CD4-positive, alpha-beta memory T cell (primary cell): ENCODE results near the gene CPE. TPM values are rescaled to one million over a fixed set of nuclear protein-coding genes. Genes with fewer than 3 reads are reported as not detected.
A peak's percentile ranks its signal among the peaks of the same experiment; 100 is the strongest.
"Not testable (repeated sequence)": the region's sequence is repeated elsewhere in the genome, so short reads cannot be mapped to it uniquely, and the experiment has no call there.

ENCODE experiments used
- CTCF ChIA-PET: fragments of 350-600 bp; sonication (Branson Sonifier 250); formaldehyde crosslinking; loops from one replicate; lab custom pipeline; 2021; ENCODE audit warnings: inconsistent platforms; ENCODE audit not compliant: partially characterized antibody; lab: Charles Lee
- POLR2A ChIA-PET: fragments of 350-600 bp; sonication (Branson Sonifier 250); formaldehyde crosslinking; loops from one replicate; lab custom pipeline; 2021; ENCODE audit not compliant: partially characterized antibody; lab: Charles Lee
- DNase-seq, 5 donors: peaks; one replicate each; pipeline versions ENCODE4 v3.0.0 to v3.0.0-alpha.2; 2020 to 2022; ENCODE audit warnings: mixed read lengths in 1 of 5
- H3K27ac ChIP-seq: one replicate; pipeline ENCODE4 v1.7.0; 2013; ENCODE audit warnings: low read depth, low read length
- H3K27me3 ChIP-seq: 2 replicates; pipeline ENCODE4 v1.7.0; 2013; ENCODE audit warnings: mild to moderate bottlenecking, low read length, moderate library complexity; ENCODE audit not compliant: insufficient read depth
- H3K36me3 ChIP-seq: 2 replicates; pipeline ENCODE4 v1.7.0; 2013; ENCODE audit warnings: mild to moderate bottlenecking, low read length, moderate library complexity; ENCODE audit not compliant: insufficient read depth
- H3K4me1 ChIP-seq: 2 replicates; pipeline ENCODE4 v1.7.0; 2013; ENCODE audit warnings: mild to moderate bottlenecking, low read length, moderate library complexity; ENCODE audit not compliant: insufficient read depth
- H3K4me3 ChIP-seq, 2 donors: one replicate each; pipeline ENCODE4 v1.7.0; 2013; ENCODE audit warnings: low read length in 2 of 2, mild to moderate bottlenecking in 1 of 2
- H3K9me3 ChIP-seq, 2 donors: one replicate each; pipeline ENCODE4 v1.7.0; 2013; ENCODE audit warnings: low read length in 2 of 2, control low read depth in 1 of 2; ENCODE audit not compliant: control insufficient read depth in 1 of 2
- H3K27ac Mint-ChIP-seq, 7 donors: one replicate each; pipeline ENCODE4 v1.8.0; 2020 to 2021; ENCODE audit warnings: mixed read lengths in 7 of 7, mild to moderate bottlenecking in 6 of 7, inconsistent platforms in 3 of 7, moderate library complexity in 3 of 7
- H3K27me3 Mint-ChIP-seq, 2 donors: one replicate each; pipeline ENCODE4 v1.8.0; 2020 to 2021; ENCODE audit warnings: mixed read lengths in 2 of 2
- H3K36me3 Mint-ChIP-seq, 2 donors: one replicate each; pipeline ENCODE4 v1.8.0; 2020 to 2021; ENCODE audit warnings: mixed read lengths in 2 of 2, inconsistent platforms in 1 of 2, mild to moderate bottlenecking in 1 of 2
- H3K4me1 Mint-ChIP-seq, 4 donors: one replicate each; pipeline ENCODE4 v1.8.0; 2020 to 2021; ENCODE audit warnings: mixed read lengths in 4 of 4, mild to moderate bottlenecking in 1 of 4
- H3K4me3 Mint-ChIP-seq, 8 donors: one replicate each; pipeline ENCODE4 v1.8.0; 2020 to 2021; ENCODE audit warnings: mixed read lengths in 8 of 8, mild to moderate bottlenecking in 7 of 8, moderate library complexity in 6 of 8, inconsistent platforms in 3 of 8
- H3K9me3 Mint-ChIP-seq, 8 donors: one replicate each; pipeline ENCODE4 v1.8.0; 2020 to 2021; ENCODE audit warnings: mixed read lengths in 8 of 8, mild to moderate bottlenecking in 5 of 8, inconsistent platforms in 3 of 8, moderate library complexity in 1 of 8
- intact Hi-C: fragments of 100-400 bp; cut with micrococcal nuclease; formaldehyde crosslinking; loops from one replicate; pipeline ENCODE4 v1.15.1; 2023
- polyA plus RNA-seq, 2 donors: library from polyadenylated mRNA; unstranded; fragments of 300-500 nt; fragmentation: Illumina TruSeq; gene quantifications; one replicate each; pipeline ENCODE4 v1.2.3, GENCODE V29; 2021
- total RNA-seq, 2 experiments: library from RNA; stranded (reverse); gene quantifications; one replicate each; pipeline ENCODE4 v1.2.3, GENCODE V29; 2021

Gene CPE
- total and polyA plus RNA-seq, 4 experiments from 2014 or later: not detected

- H3K4me1 Mint-ChIP-seq: peaks cover 23 to 39% (median 27%) of the 10 kb centered on the region in 4 donors
- H3K36me3 ChIP-seq: peaks cover 20% of the 10 kb centered on the region
- ChIA-PET CTCF (interaction anchor here (1.6 to 2.9 kb wide), 2 partner anchors 8 to 222 kb away, joined by 3 to 13 read pairs; partner anchors contain the start of gene TMEM192), POLR2A (interaction anchor here (0.6 kb wide), 1 partner anchor 16 kb away, joined by 3 read pairs; no protein-coding TSS in a partner anchor)
- H3K27ac ChIP-seq: no peak overlapping the region
- peak overlapping the region in 4 of 7 donors; percentile 57 to 65 (median 60) for H3K27ac Mint-ChIP-seq
- peaks cover 23% of the 10 kb centered on the region for H3K4me1 ChIP-seq
- H3K4me3 Mint-ChIP-seq: no peak overlapping the region
- H3K27me3 Mint-ChIP-seq: no peaks in the 10 kb centered on the region
- no peaks in the 10 kb centered on the region for H3K9me3 ChIP-seq
- peaks cover 8 to 64% of the 10 kb centered on the region in 2 donors for H3K36me3 Mint-ChIP-seq
- no peaks in the 10 kb centered on the region for H3K9me3 Mint-ChIP-seq
- H3K4me3 ChIP-seq: no peak overlapping the region
- H3K27me3 ChIP-seq: no peaks in the 10 kb centered on the region
- DNase-seq: no peak
- intact Hi-C loops: no loop called here
Measured at GRCh38 chr4:165335163-165335703, 43.6 kb upstream of the CPE start.

- no peaks in the 10 kb centered on the region for H3K27me3 Mint-ChIP-seq
- Histone ChIP-seq H3K4me1 (peaks cover 9% of the 10 kb centered on the region), H3K27ac (no peak overlapping the region), H3K27me3 (no peaks in the 10 kb centered on the region), H3K4me3 (no peak overlapping the region), H3K36me3 (peaks cover 20% of the 10 kb centered on the region), H3K9me3 (no peaks in the 10 kb centered on the region)
- H3K9me3 Mint-ChIP-seq: no peaks in the 10 kb centered on the region
- peaks cover 8 to 67% of the 10 kb centered on the region in 2 donors for H3K36me3 Mint-ChIP-seq
- POLR2A ChIA-PET: no interaction called here
- no peak for DNase-seq
- intact Hi-C loops: no loop called here
- H3K27ac Mint-ChIP-seq: no peak overlapping the region
- no peak overlapping the region for H3K4me3 Mint-ChIP-seq
- peaks cover 14 to 24% (median 15%) of the 10 kb centered on the region in 4 donors for H3K4me1 Mint-ChIP-seq
- CTCF ChIA-PET: no interaction called here
Measured at GRCh38 chr4:165336743-165337142, 42.1 kb upstream of the CPE start.

- ChIA-PET CTCF (interaction anchor here (0.7 to 6.9 kb wide), 5 partner anchors 12 to 220 kb away, joined by 3 to 66 read pairs (median 4); no protein-coding TSS in a partner anchor), POLR2A (interaction anchor here (1.3 kb wide), 2 partner anchors 9 to 211 kb away, joined by 3 read pairs; no protein-coding TSS in a partner anchor)
- H3K27me3 Mint-ChIP-seq, H3K27me3 ChIP-seq, H3K4me3 ChIP-seq, DNase-seq, H3K4me1 ChIP-seq, H3K27ac Mint-ChIP-seq, H3K9me3 ChIP-seq, H3K9me3 Mint-ChIP-seq, H3K4me1 Mint-ChIP-seq, H3K27ac ChIP-seq, H3K4me3 Mint-ChIP-seq: not testable (repeated sequence)
- peaks cover 0 to 40% of the 10 kb centered on the region in 2 donors for H3K36me3 Mint-ChIP-seq
- peaks cover 11% of the 10 kb centered on the region for H3K36me3 ChIP-seq
- intact Hi-C loops: loop anchor here (10.0 kb wide), 1 partner anchor 122 kb away; no protein-coding TSS in a partner anchor
Measured at GRCh38 chr4:165342340-165342739, 36.5 kb upstream of the CPE start.

- H3K9me3 Mint-ChIP-seq: no peaks in the 10 kb centered on the region
- H3K4me3 Mint-ChIP-seq: no peak overlapping the region
- no peaks in the 10 kb centered on the region for H3K27me3 Mint-ChIP-seq
- H3K36me3 Mint-ChIP-seq: peaks cover 0 to 33% of the 10 kb centered on the region in 2 donors
- no peaks in the 10 kb centered on the region for H3K27me3 ChIP-seq
- CTCF ChIA-PET: interaction anchor here (0.7 to 6.9 kb wide), 8 partner anchors 9 to 230 kb away, joined by 3 to 66 read pairs (median 4); partner anchors contain the start of gene TMEM192
- H3K36me3 ChIP-seq: peaks cover 11% of the 10 kb centered on the region
- H3K4me1 ChIP-seq: no peaks in the 10 kb centered on the region
- H3K4me1 Mint-ChIP-seq: no peaks in the 10 kb centered on the region
- H3K4me3 ChIP-seq: no peak overlapping the region
- POLR2A ChIA-PET: interaction anchor here (0.8 to 1.3 kb wide), 3 partner anchors 10 to 212 kb away, joined by 3 read pairs; no protein-coding TSS in a partner anchor
- H3K9me3 ChIP-seq: no peaks in the 10 kb centered on the region
- intact Hi-C loops: loop anchor here (1.0 to 10.0 kb wide), 2 partner anchors 121 to 212 kb away; no protein-coding TSS in a partner anchor
- H3K27ac ChIP-seq: no peak overlapping the region
- DNase-seq: peak in 1 of 5 donors; percentile 3
- no peak overlapping the region for H3K27ac Mint-ChIP-seq
Measured at GRCh38 chr4:165343353-165344191, 35.2 kb upstream of the CPE start.

- POLR2A ChIA-PET: no interaction called here
Measured at GRCh38 chr4:165345666-165346417, 33.0 kb upstream of the CPE start.

GRCh38 chr4:165347647-165348569 is 30.9 kb upstream of the CPE start:
- no peaks in the 10 kb centered on the region for H3K4me1 Mint-ChIP-seq
- CTCF ChIA-PET: no interaction called here
- no peak for DNase-seq
- intact Hi-C loops: loop anchor here (10.0 kb wide), 1 partner anchor 117 kb away; no protein-coding TSS in a partner anchor
- H3K36me3 Mint-ChIP-seq: peaks cover 0 to 8% of the 10 kb centered on the region in 2 donors
- Histone ChIP-seq H3K4me1 (no peaks in the 10 kb centered on the region), H3K4me3 (no peak overlapping the region), H3K27ac (no peak overlapping the region), H3K36me3 (no peaks in the 10 kb centered on the region), H3K9me3 (no peaks in the 10 kb centered on the region), H3K27me3 (no peaks in the 10 kb centered on the region)
- no peak overlapping the region for H3K4me3 Mint-ChIP-seq
- POLR2A ChIA-PET: no interaction called here
- no peaks in the 10 kb centered on the region for H3K9me3 Mint-ChIP-seq
- H3K27me3 Mint-ChIP-seq: peaks cover 7 to 8% of the 10 kb centered on the region in 2 donors
- no peak overlapping the region for H3K27ac Mint-ChIP-seq

More at GRCh38 chr4:165345666-165346417, 33.0 kb upstream of the CPE start:
- peaks cover 0 to 14% of the 10 kb centered on the region in 2 donors for H3K36me3 Mint-ChIP-seq
- no peak overlapping the region for H3K4me3 Mint-ChIP-seq
- DNase-seq: no peak
- Histone ChIP-seq H3K9me3 (no peaks in the 10 kb centered on the region), H3K4me3 (no peak overlapping the region), H3K4me1 (no peaks in the 10 kb centered on the region), H3K36me3 (no peaks in the 10 kb centered on the region), H3K27me3 (no peaks in the 10 kb centered on the region), H3K27ac (no peak overlapping the region)
- peaks cover 0 to under 1% of the 10 kb centered on the region in 2 donors for H3K27me3 Mint-ChIP-seq
- CTCF ChIA-PET: interaction anchor here (1.0 to 6.9 kb wide), 2 partner anchors 18 to 215 kb away, joined by 3 to 66 read pairs; partner anchors contain the start of gene MSMO1
- intact Hi-C loops: loop anchor here (10.0 kb wide), 1 partner anchor 119 kb away; no protein-coding TSS in a partner anchor
- H3K27ac Mint-ChIP-seq: no peak overlapping the region
- H3K9me3 Mint-ChIP-seq: no peaks in the 10 kb centered on the region
- no peaks in the 10 kb centered on the region for H3K4me1 Mint-ChIP-seq
